KMS-11 (cell line): ENCODE measurements around the gene FAM3C.

Experiments used
- H2AFZ ChIP-seq: fragments of 200-600 bp; sonication (generic); 2 replicates; pipeline ENCODE4 v1.6.1; 2016; ENCODE audit warnings: antibody characterized with exemption, mixed run types, low read depth
- H3K27ac ChIP-seq: fragments of 200-600 bp; sonication (generic); 2 replicates; pipeline ENCODE4 v1.6.1; 2016; ENCODE audit warnings: mild to moderate bottlenecking, mixed run types
- H3K27me3 ChIP-seq: fragments of 200-600 bp; sonication (generic); 2 replicates; pipeline ENCODE4 v1.6.1; 2017; ENCODE audit warnings: mild to moderate bottlenecking, low read depth, mixed run types, moderate library complexity; ENCODE audit not compliant: insufficient read depth
- H3K36me3 ChIP-seq: fragments of 200-600 bp; sonication (generic); 2 replicates; pipeline ENCODE4 v1.6.1; 2017; ENCODE audit warnings: mild to moderate bottlenecking, mixed run types; ENCODE audit not compliant: insufficient read depth
- H3K4me1 ChIP-seq: fragments of 200-600 bp; sonication (generic); 2 replicates; pipeline ENCODE4 v1.6.1; 2016; ENCODE audit warnings: mild to moderate bottlenecking, low read depth, mixed run types; ENCODE audit not compliant: poor library complexity, severe bottlenecking
- H3K4me2 ChIP-seq: fragments of 200-600 bp; sonication (generic); 2 replicates; pipeline ENCODE4 v1.7.0; 2016; ENCODE audit warnings: mild to moderate bottlenecking, mixed run types
- H3K4me3 ChIP-seq: fragments of 200-600 bp; sonication (generic); IDR thresholded peaks from 2 replicates; pipeline ENCODE4 v1.6.1; 2017; ENCODE audit warnings: low read depth, low read length, mixed read lengths; ENCODE audit not compliant: insufficient read depth
- H3K79me2 ChIP-seq: fragments of 200-600 bp; sonication (generic); 2 replicates; pipeline ENCODE4 v1.6.1; 2016; ENCODE audit warnings: low read depth, mixed run types; ENCODE audit not compliant: insufficient read depth
- H3K9ac ChIP-seq: fragments of 200-600 bp; sonication (generic); 2 replicates; pipeline ENCODE4 v1.6.1; 2016; ENCODE audit warnings: mild to moderate bottlenecking, mixed run types
- H4K20me1 ChIP-seq: fragments of 200-600 bp; sonication (generic); 2 replicates; pipeline ENCODE4 v1.6.1; 2016; ENCODE audit warnings: mild to moderate bottlenecking, mixed run types; ENCODE audit not compliant: insufficient read depth
- TF ChIP-seq, protein P1 (sequence below): fragments of 200-600 bp; sonication (generic); conservative IDR thresholded peaks from 2 replicates; pipeline ENCODE4 v1.6.1; 2017; ENCODE audit warnings: low read depth, mild to moderate bottlenecking, antibody characterized with exemption, low read length, moderate library complexity, mixed read lengths

Gene FAM3C

GRCh38 chr7:121431996-121432395, 35.9 kb upstream of the FAM3C start:
- Histone ChIP-seq H3K36me3 (no peaks in the 10 kb centered on the region), H3K27ac (no peak overlapping the region), H3K27me3 (no peaks in the 10 kb centered on the region), H3K9ac (no peak overlapping the region), H3K4me1 (peaks cover 31% of the 10 kb centered on the region), H3K79me2 (no peaks in the 10 kb centered on the region), H3K4me3 (no peak overlapping the region), H3K4me2 (no peak overlapping the region), H2AFZ (no peak overlapping the region), H4K20me1 (no peaks in the 10 kb centered on the region)
- TF ChIP-seq, protein P1, sequence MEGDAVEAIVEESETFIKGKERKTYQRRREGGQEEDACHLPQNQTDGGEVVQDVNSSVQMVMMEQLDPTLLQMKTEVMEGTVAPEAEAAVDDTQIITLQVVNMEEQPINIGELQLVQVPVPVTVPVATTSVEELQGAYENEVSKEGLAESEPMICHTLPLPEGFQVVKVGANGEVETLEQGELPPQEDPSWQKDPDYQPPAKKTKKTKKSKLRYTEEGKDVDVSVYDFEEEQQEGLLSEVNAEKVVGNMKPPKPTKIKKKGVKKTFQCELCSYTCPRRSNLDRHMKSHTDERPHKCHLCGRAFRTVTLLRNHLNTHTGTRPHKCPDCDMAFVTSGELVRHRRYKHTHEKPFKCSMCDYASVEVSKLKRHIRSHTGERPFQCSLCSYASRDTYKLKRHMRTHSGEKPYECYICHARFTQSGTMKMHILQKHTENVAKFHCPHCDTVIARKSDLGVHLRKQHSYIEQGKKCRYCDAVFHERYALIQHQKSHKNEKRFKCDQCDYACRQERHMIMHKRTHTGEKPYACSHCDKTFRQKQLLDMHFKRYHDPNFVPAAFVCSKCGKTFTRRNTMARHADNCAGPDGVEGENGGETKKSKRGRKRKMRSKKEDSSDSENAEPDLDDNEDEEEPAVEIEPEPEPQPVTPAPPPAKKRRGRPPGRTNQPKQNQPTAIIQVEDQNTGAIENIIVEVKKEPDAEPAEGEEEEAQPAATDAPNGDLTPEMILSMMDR = no peak

DNA sequence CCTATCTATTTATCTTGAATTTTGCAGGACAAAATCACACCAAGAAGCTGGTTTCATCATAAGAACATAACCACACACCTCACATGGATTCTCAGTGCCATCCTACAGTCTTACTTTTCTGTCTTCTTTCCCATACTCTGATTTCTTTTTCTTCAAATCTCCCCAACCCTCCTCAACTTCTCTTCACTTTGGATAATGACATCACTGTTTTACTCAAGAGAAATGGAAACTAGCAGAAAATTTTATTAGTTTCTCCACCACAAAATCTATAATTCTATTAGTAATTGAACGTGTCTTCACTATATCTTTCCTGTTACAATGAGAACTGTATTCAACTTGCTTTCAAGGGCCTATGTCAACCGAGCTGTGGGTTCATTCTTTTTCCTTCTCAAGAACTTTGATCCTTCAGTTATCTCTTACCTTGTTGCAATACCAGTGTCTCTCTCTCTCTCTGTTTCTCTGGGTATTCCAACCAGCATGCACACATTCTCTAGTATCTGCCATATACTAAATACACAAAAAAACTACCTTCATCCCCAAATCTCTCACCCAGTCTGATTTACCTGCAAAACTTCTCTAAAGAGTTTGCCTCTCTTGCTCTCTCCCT, 35.4 kb upstream of the FAM3C start:
- Histone ChIP-seq H4K20me1 (no peaks in the 10 kb centered on the region), H3K4me1 (peaks cover 29% of the 10 kb centered on the region), H3K79me2 (no peaks in the 10 kb centered on the region), H3K27me3 (no peaks in the 10 kb centered on the region), H3K36me3 (no peaks in the 10 kb centered on the region), H3K9ac (no peak overlapping the region), H3K4me3 (no peak overlapping the region), H2AFZ (no peak overlapping the region), H3K27ac (no peak overlapping the region), H3K4me2 (no peak overlapping the region)
- TF ChIP-seq, protein P1 = no peak

- Histone ChIP-seq H3K4me2 (no peak overlapping the region), H3K4me1 (peaks cover 29% of the 10 kb centered on the region), H3K9ac (no peak overlapping the region), H2AFZ (no peak overlapping the region), H3K36me3 (no peaks in the 10 kb centered on the region), H3K79me2 (no peaks in the 10 kb centered on the region), H4K20me1 (no peaks in the 10 kb centered on the region), H3K4me3 (no peak overlapping the region), H3K27me3 (no peaks in the 10 kb centered on the region), H3K27ac (no peak overlapping the region)
- TF ChIP-seq, protein P1 = no peak
Measured at GRCh38 chr7:121430558-121430957, 34.5 kb upstream of the FAM3C start.

DNA sequence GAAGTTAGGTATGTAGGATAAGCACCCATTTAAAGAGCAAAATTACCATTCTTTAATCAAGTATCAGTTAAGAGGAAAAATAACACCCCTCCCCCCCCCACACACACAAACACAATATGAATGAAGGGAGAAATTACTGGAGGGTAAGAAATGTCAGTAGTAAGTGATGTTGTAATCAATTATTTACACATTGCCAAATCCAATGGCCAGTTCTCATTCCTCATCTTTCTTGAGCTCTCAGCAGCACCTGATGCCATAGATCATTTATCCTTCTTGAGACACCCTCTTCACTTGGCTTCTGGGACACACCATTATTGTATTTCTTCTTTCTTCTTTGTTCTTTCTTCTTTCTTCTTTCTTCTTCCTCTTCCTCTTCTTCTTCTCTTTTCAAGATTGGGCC, 33.7 kb upstream of the FAM3C start:
- H3K9ac ChIP-seq = no peak overlapping the region
- H3K4me2 ChIP-seq = no peak overlapping the region
- no peak overlapping the region for H3K4me3 ChIP-seq
- no peaks in the 10 kb centered on the region for H3K36me3 ChIP-seq
- H3K79me2 ChIP-seq = no peaks in the 10 kb centered on the region
- H2AFZ ChIP-seq = no peak overlapping the region
- H3K27ac ChIP-seq = no peak overlapping the region
- peaks cover 27% of the 10 kb centered on the region for H3K4me1 ChIP-seq
- no peaks in the 10 kb centered on the region for H3K27me3 ChIP-seq
- TF ChIP-seq, protein P1 = no peak
- no peaks in the 10 kb centered on the region for H4K20me1 ChIP-seq
